ENCODE results near the gene HS6ST2.

Gene HS6ST2

GRCh38 chrX:132778917-132779316 lies 179.5 kb downstream of the HS6ST2 start:
- no peak overlapping the region for H2BK120ac ChIP-seq (ENCODE audit: low read depth, low read length)
- H3K36me3 ChIP-seq (ENCODE audit: control insufficient read depth, insufficient read depth, low read length), result no peaks in the 10 kb centered on the region
- H4K5ac ChIP-seq (ENCODE audit: low read length), result no peak overlapping the region
- no peaks in the 10 kb centered on the region for H3K79me1 ChIP-seq (ENCODE audit: low read length)
- H3K27me3 ChIP-seq (ENCODE audit: insufficient read depth, low read length, poor library complexity), result no peaks in the 10 kb centered on the region
- H3K18ac ChIP-seq (ENCODE audit: low read length), result no peak overlapping the region
- H2BK5ac ChIP-seq (ENCODE audit: low read length), result no peak overlapping the region
- no peak overlapping the region for H3K4me3 ChIP-seq (ENCODE audit: low read length)
- H3K23ac ChIP-seq (ENCODE audit: low read length), result no peak overlapping the region
- no peak overlapping the region for H3K4me2 ChIP-seq (ENCODE audit: low read length)
- H3K27ac ChIP-seq (ENCODE audit: low read depth, low read length), result no peak overlapping the region
- H2AK5ac ChIP-seq (ENCODE audit: low read length), result no peak overlapping the region
- H3K4me1 ChIP-seq (ENCODE audit: control insufficient read depth, low read depth, low read length), result no peaks in the 10 kb centered on the region
- H4K8ac ChIP-seq (ENCODE audit: low read depth, low read length), result no peak overlapping the region
- H3K4ac ChIP-seq (ENCODE audit: low read depth, low read length), result no peak overlapping the region
- no peak overlapping the region for H3K9ac ChIP-seq (ENCODE audit: low read length)
- no peak overlapping the region for H2BK15ac ChIP-seq (replicated peaks; ENCODE audit: low read depth)
- no peaks in the 10 kb centered on the region for H3K79me2 ChIP-seq (ENCODE audit: control insufficient read depth, insufficient read depth, low read length)
- no peak overlapping the region for H3K56ac ChIP-seq (ENCODE audit: low read length)
- no peak for DNase-seq

GRCh38 chrX:132776486-132777210 lies 181.8 kb downstream of the HS6ST2 start:
- Histone ChIP-seq H3K4me3 (ENCODE audit: low read length) (no peak overlapping the region), H4K5ac (ENCODE audit: low read length) (no peak overlapping the region), H3K4ac (ENCODE audit: low read depth, low read length) (no peak overlapping the region), H2BK5ac (ENCODE audit: low read length) (no peak overlapping the region), H3K23ac (ENCODE audit: low read length) (no peak overlapping the region), H3K36me3 (ENCODE audit: control insufficient read depth, insufficient read depth, low read length) (no peaks in the 10 kb centered on the region), H3K4me1 (ENCODE audit: control insufficient read depth, low read depth, low read length) (no peaks in the 10 kb centered on the region), H2BK15ac (replicated peaks; ENCODE audit: low read depth) (no peak overlapping the region), H2BK120ac (ENCODE audit: low read depth, low read length) (no peak overlapping the region), H3K18ac (ENCODE audit: low read length) (no peak overlapping the region), H3K27me3 (ENCODE audit: insufficient read depth, low read length, poor library complexity) (no peaks in the 10 kb centered on the region), H4K8ac (ENCODE audit: low read depth, low read length) (no peak overlapping the region), H3K79me2 (ENCODE audit: control insufficient read depth, insufficient read depth, low read length) (no peaks in the 10 kb centered on the region), H2AK5ac (ENCODE audit: low read length) (no peak overlapping the region), H3K56ac (ENCODE audit: low read length) (no peak overlapping the region), H3K4me2 (ENCODE audit: low read length) (no peak overlapping the region), H3K9ac (ENCODE audit: low read length) (no peak overlapping the region), H3K27ac (ENCODE audit: low read depth, low read length) (no peak overlapping the region), H3K79me1 (ENCODE audit: low read length) (no peaks in the 10 kb centered on the region)
- WGBS (ENCODE audit: extremely low coverage, insufficient coverage, low lambda C conversion rate), result no CpG with 5 or more reads among the region's 6 CpGs
- no peak for DNase-seq

- DNase-seq, result no peak
- Histone ChIP-seq H3K79me1 (ENCODE audit: low read length) (no peaks in the 10 kb centered on the region), H2BK5ac (ENCODE audit: low read length) (no peak overlapping the region), H2BK15ac (replicated peaks; ENCODE audit: low read depth) (no peak overlapping the region), H4K5ac (ENCODE audit: low read length) (no peak overlapping the region), H3K27ac (ENCODE audit: low read depth, low read length) (no peak overlapping the region), H3K4ac (ENCODE audit: low read depth, low read length) (no peak overlapping the region), H2BK120ac (ENCODE audit: low read depth, low read length) (no peak overlapping the region), H3K23ac (ENCODE audit: low read length) (no peak overlapping the region), H3K56ac (ENCODE audit: low read length) (no peak overlapping the region), H3K79me2 (ENCODE audit: control insufficient read depth, insufficient read depth, low read length) (no peaks in the 10 kb centered on the region), H3K18ac (ENCODE audit: low read length) (no peak overlapping the region), H4K8ac (ENCODE audit: low read depth, low read length) (no peak overlapping the region), H3K9ac (ENCODE audit: low read length) (no peak overlapping the region), H3K4me3 (ENCODE audit: low read length) (no peak overlapping the region), H2AK5ac (ENCODE audit: low read length) (no peak overlapping the region), H3K4me2 (ENCODE audit: low read length) (no peak overlapping the region), H3K27me3 (ENCODE audit: insufficient read depth, low read length, poor library complexity) (no peaks in the 10 kb centered on the region), H3K4me1 (ENCODE audit: control insufficient read depth, low read depth, low read length) (no peaks in the 10 kb centered on the region), H3K36me3 (ENCODE audit: control insufficient read depth, insufficient read depth, low read length) (no peaks in the 10 kb centered on the region)
- no CpG with 5 or more reads among the region's 7 CpGs for WGBS (ENCODE audit: extremely low coverage, insufficient coverage, low lambda C conversion rate)
Measured at GRCh38 chrX:132775263-132775823, 183.1 kb downstream of the HS6ST2 start.

GRCh38 chrX:132774010-132774714 lies 184.3 kb downstream of the HS6ST2 start:
- no peak overlapping the region for H2AK5ac ChIP-seq (ENCODE audit: low read length)
- no peak overlapping the region for H3K18ac ChIP-seq (ENCODE audit: low read length)
- H3K4me2 ChIP-seq (ENCODE audit: low read length), result no peak overlapping the region
- H4K5ac ChIP-seq (ENCODE audit: low read length), result no peak overlapping the region
- no peak overlapping the region for H2BK120ac ChIP-seq (ENCODE audit: low read depth, low read length)
- H3K9ac ChIP-seq (ENCODE audit: low read length), result no peak overlapping the region
- H3K4me1 ChIP-seq (ENCODE audit: control insufficient read depth, low read depth, low read length), result no peaks in the 10 kb centered on the region
- H3K27ac ChIP-seq (ENCODE audit: low read depth, low read length), result no peak overlapping the region
- DNase-seq, result no peak
- no peak overlapping the region for H3K56ac ChIP-seq (ENCODE audit: low read length)
- no peak overlapping the region for H4K8ac ChIP-seq (ENCODE audit: low read depth, low read length)
- no peaks in the 10 kb centered on the region for H3K36me3 ChIP-seq (ENCODE audit: control insufficient read depth, insufficient read depth, low read length)
- H3K79me1 ChIP-seq (ENCODE audit: low read length), result no peaks in the 10 kb centered on the region
- H3K27me3 ChIP-seq (ENCODE audit: insufficient read depth, low read length, poor library complexity), result no peaks in the 10 kb centered on the region
- H3K79me2 ChIP-seq (ENCODE audit: control insufficient read depth, insufficient read depth, low read length), result no peaks in the 10 kb centered on the region
- H3K4me3 ChIP-seq (ENCODE audit: low read length), result no peak overlapping the region
- no CpG with 5 or more reads among the region's 5 CpGs for WGBS (ENCODE audit: extremely low coverage, insufficient coverage, low lambda C conversion rate)
- H3K23ac ChIP-seq (ENCODE audit: low read length), result no peak overlapping the region
- H2BK5ac ChIP-seq (ENCODE audit: low read length), result no peak overlapping the region
- no peak overlapping the region for H3K4ac ChIP-seq (ENCODE audit: low read depth, low read length)
- H2BK15ac ChIP-seq (replicated peaks; ENCODE audit: low read depth), result no peak overlapping the region

- no peak for DNase-seq
- Histone ChIP-seq H3K36me3 (ENCODE audit: control insufficient read depth, insufficient read depth, low read length) (no peaks in the 10 kb centered on the region), H2AK5ac (ENCODE audit: low read length) (no peak overlapping the region), H3K9ac (ENCODE audit: low read length) (no peak overlapping the region), H3K79me1 (ENCODE audit: low read length) (no peaks in the 10 kb centered on the region), H3K18ac (ENCODE audit: low read length) (no peak overlapping the region), H3K79me2 (ENCODE audit: control insufficient read depth, insufficient read depth, low read length) (no peaks in the 10 kb centered on the region), H3K27ac (ENCODE audit: low read depth, low read length) (no peak overlapping the region), H4K5ac (ENCODE audit: low read length) (no peak overlapping the region), H3K4me1 (ENCODE audit: control insufficient read depth, low read depth, low read length) (no peaks in the 10 kb centered on the region), H3K27me3 (ENCODE audit: insufficient read depth, low read length, poor library complexity) (no peaks in the 10 kb centered on the region), H2BK15ac (replicated peaks; ENCODE audit: low read depth) (no peak overlapping the region), H3K4me3 (ENCODE audit: low read length) (no peak overlapping the region), H3K23ac (ENCODE audit: low read length) (no peak overlapping the region), H2BK5ac (ENCODE audit: low read length) (no peak overlapping the region), H3K56ac (ENCODE audit: low read length) (no peak overlapping the region), H4K8ac (ENCODE audit: low read depth, low read length) (no peak overlapping the region), H3K4me2 (ENCODE audit: low read length) (no peak overlapping the region), H3K4ac (ENCODE audit: low read depth, low read length) (no peak overlapping the region), H2BK120ac (ENCODE audit: low read depth, low read length) (no peak overlapping the region)
- no CpG with 5 or more reads among the region's 7 CpGs for WGBS (ENCODE audit: extremely low coverage, insufficient coverage, low lambda C conversion rate)
Measured at GRCh38 chrX:132769609-132770008, 188.8 kb downstream of the HS6ST2 start.
